ENCODE data around the gene LCN6.

GRCh38 chr9:136746621-136747020 is 1.7 kb downstream of the LCN6 start:
- no peak for TF ChIP-seq ZFP90 (CRISPR knock-in tag; IDR thresholded peaks at IDR 0.05; ENCODE audit: borderline replicate concordance)
- no peak for TF ChIP-seq TCF12 (IDR thresholded peaks at IDR 0.05)
- TF ChIP-seq TCF12 (CRISPR knock-in tag; IDR thresholded peaks at IDR 0.05), result no peak
- no peak for TF ChIP-seq HNRNPL (IDR thresholded peaks at IDR 0.05; ENCODE audit: low read depth, low read length)
- TF ChIP-seq MYC (CRISPR knock-in tag; IDR thresholded peaks at IDR 0.05; ENCODE audit: borderline replicate concordance), result no peak
- TF ChIP-seq, protein P1, sequence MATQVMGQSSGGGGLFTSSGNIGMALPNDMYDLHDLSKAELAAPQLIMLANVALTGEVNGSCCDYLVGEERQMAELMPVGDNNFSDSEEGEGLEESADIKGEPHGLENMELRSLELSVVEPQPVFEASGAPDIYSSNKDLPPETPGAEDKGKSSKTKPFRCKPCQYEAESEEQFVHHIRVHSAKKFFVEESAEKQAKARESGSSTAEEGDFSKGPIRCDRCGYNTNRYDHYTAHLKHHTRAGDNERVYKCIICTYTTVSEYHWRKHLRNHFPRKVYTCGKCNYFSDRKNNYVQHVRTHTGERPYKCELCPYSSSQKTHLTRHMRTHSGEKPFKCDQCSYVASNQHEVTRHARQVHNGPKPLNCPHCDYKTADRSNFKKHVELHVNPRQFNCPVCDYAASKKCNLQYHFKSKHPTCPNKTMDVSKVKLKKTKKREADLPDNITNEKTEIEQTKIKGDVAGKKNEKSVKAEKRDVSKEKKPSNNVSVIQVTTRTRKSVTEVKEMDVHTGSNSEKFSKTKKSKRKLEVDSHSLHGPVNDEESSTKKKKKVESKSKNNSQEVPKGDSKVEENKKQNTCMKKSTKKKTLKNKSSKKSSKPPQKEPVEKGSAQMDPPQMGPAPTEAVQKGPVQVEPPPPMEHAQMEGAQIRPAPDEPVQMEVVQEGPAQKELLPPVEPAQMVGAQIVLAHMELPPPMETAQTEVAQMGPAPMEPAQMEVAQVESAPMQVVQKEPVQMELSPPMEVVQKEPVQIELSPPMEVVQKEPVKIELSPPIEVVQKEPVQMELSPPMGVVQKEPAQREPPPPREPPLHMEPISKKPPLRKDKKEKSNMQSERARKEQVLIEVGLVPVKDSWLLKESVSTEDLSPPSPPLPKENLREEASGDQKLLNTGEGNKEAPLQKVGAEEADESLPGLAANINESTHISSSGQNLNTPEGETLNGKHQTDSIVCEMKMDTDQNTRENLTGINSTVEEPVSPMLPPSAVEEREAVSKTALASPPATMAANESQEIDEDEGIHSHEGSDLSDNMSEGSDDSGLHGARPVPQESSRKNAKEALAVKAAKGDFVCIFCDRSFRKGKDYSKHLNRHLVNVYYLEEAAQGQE (IDR thresholded peaks at IDR 0.05; ENCODE audit: borderline replicate concordance in 1 of 2, low read depth in 1 of 2, low read length in 2 of 2), result no peak
